Omental fat pad (tissue), 4 donors: ENCODE measurements around the gene SLC11A1. TPM values are rescaled to one million over a fixed set of nuclear protein-coding genes. Genes with fewer than 3 reads are reported as not detected.

Source experiments
- ATAC-seq: fragments of 150-250 bp; one replicate; pipeline ENCODE4 v1.9.1; 2016; ENCODE audit warnings: mild to moderate bottlenecking, moderate library complexity; ENCODE audit not compliant: low FRiP score
- DNase-seq: peaks from one replicate; pipeline ENCODE4 v3.0.0-alpha.2; 2019; ENCODE audit warnings: low spot score
- CTCF ChIP-seq, 3 donors: fragments of 450-650 bp; IDR thresholded peaks; one replicate each; pipeline ENCODE4 v1.5.1; 2016 to 2017; ENCODE audit warnings: antibody characterized with exemption in 3 of 3, mild to moderate bottlenecking in 3 of 3, moderate library complexity in 2 of 3
- total RNA-seq, 4 donors: library from RNA; depleted of rRNA; stranded (reverse); fragments of >200 nt; gene quantifications; one replicate each; pipeline ENCODE4 v1.1.0, GENCODE V29; 2016

Gene SLC11A1
- total RNA-seq, 4 donors from 2014 or later, result 40.0 to 218 (median 127) TPM

GRCh38 chr2:218386505-218387368 lies 4.7 kb downstream of the SLC11A1 start:
- ATAC-seq, result no peak
- TF ChIP-seq CTCF (IDR thresholded peaks at IDR 0.05), result no peak
- DNase-seq, result no peak

GRCh38 chr2:218387369-218388194 lies 5.5 kb downstream of the SLC11A1 start:
- no peak for DNase-seq
- TF ChIP-seq CTCF (IDR thresholded peaks at IDR 0.05), result no peak

GRCh38 chr2:218389333-218390150 lies 7.5 kb downstream of the SLC11A1 start:
- no peak for TF ChIP-seq CTCF (IDR thresholded peaks at IDR 0.05)
- no peak for DNase-seq

More at GRCh38 chr2:218387369-218388194, 5.5 kb downstream of the SLC11A1 start:
- ATAC-seq, result peak; percentile 59

GRCh38 chr2:218391202-218391601 lies 9.1 kb downstream of the SLC11A1 start:
- no peak for ATAC-seq
- TF ChIP-seq CTCF (IDR thresholded peaks at IDR 0.05), result no peak
- no peak for DNase-seq

More at GRCh38 chr2:218389333-218390150, 7.5 kb downstream of the SLC11A1 start:
- ATAC-seq, result no peak

GRCh38 chr2:218392459-218392858 lies 10.4 kb downstream of the SLC11A1 start:
- DNase-seq (no peak), ATAC-seq (no peak)
- TF ChIP-seq CTCF (IDR thresholded peaks at IDR 0.05), result no peak

GRCh38 chr2:218392891-218393462 lies 10.9 kb downstream of the SLC11A1 start:
- DNase-seq (no peak), ATAC-seq (no peak)
- TF ChIP-seq CTCF (IDR thresholded peaks at IDR 0.05), result no peak
